A549 (cell line): ENCODE measurements around the gene FAM162A. TPM values are rescaled to one million over a fixed set of nuclear protein-coding genes. Genes with fewer than 3 reads are reported as not detected.

Experiments
- ATAC-seq, 2 experiments: fragments of 200-7000 bp in 1 of 2; fragments of >200 bp in 1 of 2; cut with Nextera tagmentation in 1 of 2; cut with Tn5 transposase in 1 of 2; 3 replicates each; pipeline versions ENCODE4 v1.8.0 to v1.9.1; 2018 to 2020; ENCODE audit warnings: mild to moderate bottlenecking in 1 of 2, moderate library complexity in 1 of 2
- CTCF ChIA-PET: fragments of 300-600 bp; sonication (Branson Sonifier 250); formaldehyde crosslinking; extraction: SDS; loops from one replicate; lab custom pipeline; 2021; ENCODE audit warnings: antibody characterized with exemption, inconsistent platforms; lab: Yijun Ruan, JAX
- POLR2A ChIA-PET: fragments of 350-600 bp; formaldehyde crosslinking; extraction: SDS; loops from one replicate; lab custom pipeline; 2021; ENCODE audit warnings: antibody characterized with exemption, inconsistent platforms; lab: Yijun Ruan, JAX
- DNase-seq, 2 experiments: peaks; one replicate each; pipeline versions ENCODE4 v3.0.0 to v3.0.0-alpha.2; 2011 to 2016; ENCODE audit warnings: low read depth in 1 of 2, low spot score in 1 of 2
- FAIRE-seq: peaks from 2 replicates; lab custom pipeline; 2011; peaks lifted over from hg19 to GRCh38; lab: Jason Lieb, UNC
- H3K27ac ChIP-seq, 2 experiments: fragments of >200 bp; sonication (Bioruptor Twin); formaldehyde crosslinking; 3 replicates each; pipeline ENCODE4 v1.5.1; 2016 to 2017
- H3K4me1 ChIP-seq: fragments of >200 bp; sonication (Bioruptor Twin); formaldehyde crosslinking; 3 replicates; pipeline ENCODE4 v1.6.1; 2016
- H3K4me2 ChIP-seq: fragments of >200 bp; sonication (Bioruptor Twin); formaldehyde crosslinking; 3 replicates; pipeline ENCODE4 v1.6.1; 2016
- H3K4me3 ChIP-seq: fragments of >200 bp; sonication (Bioruptor Twin); formaldehyde crosslinking; 3 replicates; pipeline ENCODE4 v1.5.1; 2016
- H3K9me3 ChIP-seq: fragments of >200 bp; sonication (Bioruptor Twin); formaldehyde crosslinking; 3 replicates; pipeline ENCODE4 v1.6.1; 2016
- ATOH8 ChIP-seq: fragments of 250-450 bp; sonication (Bioruptor Pico); IDR thresholded peaks from 2 replicates; pipeline ENCODE4 v1.5.0; 2020; ENCODE audit warnings: low read depth, mild to moderate bottlenecking, moderate library complexity
- BHLHE40 ChIP-seq: IDR thresholded peaks from 2 replicates; pipeline ENCODE4 v1.6.1; 2012; ENCODE audit warnings: low read depth, low read length, inconsistent platforms
- CEBPB ChIP-seq, 2 experiments: fragments of >200 bp in 1 of 2; sonication (Bioruptor Twin) in 1 of 2; formaldehyde crosslinking in 1 of 2; IDR thresholded peaks; 2 replicates each; pipeline ENCODE4 v1.6.1; 2012 to 2016
- EHF ChIP-seq: fragments of 250-450 bp; sonication (Bioruptor Pico); IDR thresholded peaks from 2 replicates; pipeline ENCODE4 v1.5.0; 2020; ENCODE audit warnings: mild to moderate bottlenecking
- EHMT2 ChIP-seq: fragments of 200-600 bp; sonication (generic); IDR thresholded peaks from 2 replicates; pipeline ENCODE4 v1.6.1; 2016; ENCODE audit warnings: antibody characterized with exemption, low read depth, mild to moderate bottlenecking, moderate library complexity
- ELK1 ChIP-seq: fragments of 150-350 bp; IDR thresholded peaks from 2 replicates; pipeline ENCODE4 v1.6.1; 2014; ENCODE audit warnings: low read depth, mild to moderate bottlenecking, low read length
- EP300 ChIP-seq, 2 experiments: fragments of >200 bp; sonication (Bioruptor Twin); formaldehyde crosslinking; IDR thresholded peaks; 2 replicates in 1 of 2; 3 replicates in 1 of 2; pipeline ENCODE4 v1.6.1; 2016 to 2017
- ESRRA ChIP-seq: fragments of 150-350 bp; IDR thresholded peaks from 2 replicates; pipeline ENCODE4 v1.6.1; 2014; ENCODE audit warnings: mild to moderate bottlenecking, low read length, borderline replicate concordance
- FOSB ChIP-seq: fragments of 250-450 bp; sonication (Bioruptor Pico); IDR thresholded peaks from 2 replicates; pipeline ENCODE4 v1.5.0; 2020; ENCODE audit warnings: mild to moderate bottlenecking, moderate library complexity
- FOSL2 ChIP-seq, 2 experiments: fragments of 450-650 bp in 1 of 2; fragments of >200 bp in 1 of 2; sonication (Bioruptor Twin) in 1 of 2; formaldehyde crosslinking; IDR thresholded peaks; 2 replicates each; pipeline versions ENCODE4 v1.5.0 to v1.6.1; 2016 to 2020; ENCODE audit warnings: mild to moderate bottlenecking in 1 of 2, moderate library complexity in 1 of 2
- GATA3 ChIP-seq: IDR thresholded peaks from 2 replicates; pipeline ENCODE4 v1.6.1; 2012; ENCODE audit warnings: borderline replicate concordance
- HES2 ChIP-seq: fragments of >200 bp; sonication (Bioruptor Twin); formaldehyde crosslinking; IDR thresholded peaks from 2 replicates; pipeline ENCODE4 v1.6.1; 2016
- HEYL ChIP-seq: fragments of 250-450 bp; sonication (Bioruptor Pico); IDR thresholded peaks from 2 replicates; pipeline ENCODE4 v1.8.0; 2021; ENCODE audit warnings: mild to moderate bottlenecking, moderate library complexity
- HOXB13 ChIP-seq: fragments of 250-450 bp; sonication (Bioruptor Pico); IDR thresholded peaks from 2 replicates; pipeline ENCODE4 v1.5.0; 2020; ENCODE audit warnings: low read depth, mild to moderate bottlenecking, moderate library complexity
- JUNB ChIP-seq: fragments of >200 bp; sonication (Bioruptor Twin); formaldehyde crosslinking; IDR thresholded peaks from 2 replicates; pipeline ENCODE4 v1.6.1; 2016
- NFE2L2 ChIP-seq: fragments of 150-350 bp; conservative IDR thresholded peaks from 2 replicates; pipeline ENCODE4 v1.6.1; 2014; ENCODE audit warnings: low read length
- NPAS2 ChIP-seq: fragments of 250-450 bp; sonication (Bioruptor Pico); IDR thresholded peaks from 2 replicates; pipeline ENCODE4 v1.8.0; 2022; ENCODE audit warnings: mild to moderate bottlenecking, moderate library complexity, borderline replicate concordance
- PHF8 ChIP-seq: fragments of 200-600 bp; sonication (generic); IDR thresholded peaks from 2 replicates; pipeline ENCODE4 v1.6.1; 2016; ENCODE audit warnings: low read depth, mild to moderate bottlenecking, antibody characterized with exemption, moderate library complexity, borderline replicate concordance
- RFX5 ChIP-seq: fragments of 450-650 bp; IDR thresholded peaks from 2 replicates; pipeline ENCODE4 v1.7.1; 2014; ENCODE audit warnings: antibody characterized with exemption, mild to moderate bottlenecking, moderate library complexity
- RNF2 ChIP-seq: fragments of 200-600 bp; sonication (generic); IDR thresholded peaks from 2 replicates; pipeline ENCODE4 v1.6.1; 2016; ENCODE audit warnings: low read depth, mild to moderate bottlenecking, antibody characterized with exemption, moderate library complexity, borderline replicate concordance
- USF2 ChIP-seq: fragments of 450-650 bp; IDR thresholded peaks from 2 replicates; pipeline ENCODE4 v1.6.1; 2014; ENCODE audit warnings: antibody characterized with exemption
- ZFP36 ChIP-seq: fragments of 450-650 bp; IDR thresholded peaks from 2 replicates; pipeline ENCODE4 v1.6.1; 2014; ENCODE audit warnings: borderline replicate concordance; ENCODE audit not compliant: partially characterized antibody
- ZNF302 ChIP-seq: fragments of 250-450 bp; sonication (Bioruptor Pico); IDR thresholded peaks from 2 replicates; pipeline ENCODE4 v1.9.0; 2021; ENCODE audit warnings: inconsistent platforms, mild to moderate bottlenecking, moderate library complexity
- WGBS: methylation state at CpG from one replicate; pipeline ENCODE4 v1.1.6; 2017; ENCODE audit errors: missing lambda C conversion rate; 5-methylcytosine and 5-hydroxymethylcytosine counted together
- polyA plus RNA-seq, 4 experiments: library from polyadenylated mRNA; depleted of rRNA in 3 of 4; stranded (reverse); fragments of >200 nt; fragmentation: RNase III in 1 of 4; extraction: RNeasy Plus Mini Kit Qiagen cat#74134 plus additional on column Dnase treatment in 1 of 4; gene quantifications; 2 replicates in 3 of 4; 3 replicates in 1 of 4; pipeline ENCODE4 v1.2.3, GENCODE V29; 2011 to 2017

Gene FAM162A
- polyA plus RNA-seq, 2 of the 4 experiments (the other 2 are of a cell fraction): 41.8 to 61.1 TPM

GRCh38 chr3:122382888-122383666 is 905 bp upstream of the FAM162A start, which contains the start of gene MIX23 (continued):
- no peak for TF ChIP-seq ELK1
- TF ChIP-seq FOSL2 (IDR thresholded peaks at IDR 0.05): no peak
- TF ChIP-seq FOSL2 (CRISPR knock-in tag; IDR thresholded peaks at IDR 0.05): no peak
- TF ChIP-seq JUNB: no peak
- TF ChIP-seq NPAS2 (CRISPR knock-in tag): no peak
- TF ChIP-seq PHF8: peak; percentile 89; the same call in 1 of the 2 replicates

- TF ChIP-seq HEYL (CRISPR knock-in tag): no peak
- TF ChIP-seq ZFP36: no peak
- TF ChIP-seq GATA3: no peak
- no peak for TF ChIP-seq HOXB13 (CRISPR knock-in tag)
- no peak for TF ChIP-seq NFE2L2
- TF ChIP-seq ZNF302 (CRISPR knock-in tag): no peak
- no peak for TF ChIP-seq EP300 (IDR thresholded peaks at IDR 0.05)
- no peak for TF ChIP-seq USF2
- TF ChIP-seq RFX5: no peak
- TF ChIP-seq FOSB (CRISPR knock-in tag): no peak
- no peak for TF ChIP-seq ESRRA
- no peak for TF ChIP-seq RNF2
- TF ChIP-seq HES2: no peak
- TF ChIP-seq CEBPB (IDR thresholded peaks at IDR 0.05): no peak
- TF ChIP-seq BHLHE40: no peak
- no peak for TF ChIP-seq ATOH8 (CRISPR knock-in tag)
- TF ChIP-seq EHF (CRISPR knock-in tag): no peak
- no peak for TF ChIP-seq EHMT2
- Histone ChIP-seq H3K9me3 (no peaks in the 10 kb centered on the region), H3K4me3 (no peak overlapping the region), H3K27ac (no peak overlapping the region), H3K4me1 (peaks cover 7% of the 10 kb centered on the region; the same call in 1 of the 3 replicates), H3K4me2 (no peak overlapping the region)
- ChIA-PET POLR2A (no interaction called here), CTCF (no interaction called here)
- WGBS: 63% methylated on average over 3 of the region's 3 CpGs
- ATAC-seq: no peak
- DNase-seq: no peak
- no peak for FAIRE-seq
These were observed 3.7 kb downstream of the FAM162A start for GRCh38 chr3:122387709-122388108.

- H3K4me3 ChIP-seq: no peak overlapping the region
- DNase-seq (no peak), ATAC-seq (no peak), FAIRE-seq (no peak)
- no peak for TF ChIP-seq RNF2
- no peak for TF ChIP-seq HEYL (CRISPR knock-in tag)
- ChIA-PET CTCF (no interaction called here), POLR2A (no interaction called here)
- no peaks in the 10 kb centered on the region for H3K9me3 ChIP-seq
- H3K4me2 ChIP-seq: no peak overlapping the region
- H3K4me1 ChIP-seq: peaks cover 7% of the 10 kb centered on the region; the same call in 1 of the 3 replicates
- no peak overlapping the region for H3K27ac ChIP-seq
These were observed 5.2 kb downstream of the FAM162A start for GRCh38 chr3:122389197-122389596.
